ENCODE data around the gene SLCO2A1.

The SLCO2A1 gene

DNA sequence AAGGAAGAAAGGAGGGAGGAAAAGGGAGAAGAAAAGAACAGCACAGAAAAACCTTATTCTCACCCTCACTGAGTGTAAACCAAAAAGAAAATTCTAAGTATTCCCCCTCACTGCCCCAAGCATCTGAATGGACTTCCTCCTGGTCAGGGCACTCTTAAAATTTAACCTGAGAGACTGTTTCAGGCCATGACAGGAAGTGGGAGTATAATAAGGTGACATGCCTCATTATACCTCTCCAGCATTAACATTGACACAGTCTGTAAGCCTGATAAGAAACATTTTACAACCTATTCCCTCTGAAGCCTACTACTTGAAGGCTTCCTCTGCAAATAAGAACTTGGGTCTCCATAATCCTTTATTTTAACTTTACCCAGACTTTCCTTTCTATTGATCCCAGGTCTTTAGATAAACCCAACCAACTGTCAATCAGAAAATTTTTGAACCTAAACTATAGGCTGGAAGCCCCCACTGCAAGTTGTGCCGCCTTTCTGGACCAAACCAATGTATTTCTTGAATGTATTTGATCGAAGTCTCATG is 41.7 kb downstream of the SLCO2A1 start:
- TF ChIP-seq, protein P1, sequence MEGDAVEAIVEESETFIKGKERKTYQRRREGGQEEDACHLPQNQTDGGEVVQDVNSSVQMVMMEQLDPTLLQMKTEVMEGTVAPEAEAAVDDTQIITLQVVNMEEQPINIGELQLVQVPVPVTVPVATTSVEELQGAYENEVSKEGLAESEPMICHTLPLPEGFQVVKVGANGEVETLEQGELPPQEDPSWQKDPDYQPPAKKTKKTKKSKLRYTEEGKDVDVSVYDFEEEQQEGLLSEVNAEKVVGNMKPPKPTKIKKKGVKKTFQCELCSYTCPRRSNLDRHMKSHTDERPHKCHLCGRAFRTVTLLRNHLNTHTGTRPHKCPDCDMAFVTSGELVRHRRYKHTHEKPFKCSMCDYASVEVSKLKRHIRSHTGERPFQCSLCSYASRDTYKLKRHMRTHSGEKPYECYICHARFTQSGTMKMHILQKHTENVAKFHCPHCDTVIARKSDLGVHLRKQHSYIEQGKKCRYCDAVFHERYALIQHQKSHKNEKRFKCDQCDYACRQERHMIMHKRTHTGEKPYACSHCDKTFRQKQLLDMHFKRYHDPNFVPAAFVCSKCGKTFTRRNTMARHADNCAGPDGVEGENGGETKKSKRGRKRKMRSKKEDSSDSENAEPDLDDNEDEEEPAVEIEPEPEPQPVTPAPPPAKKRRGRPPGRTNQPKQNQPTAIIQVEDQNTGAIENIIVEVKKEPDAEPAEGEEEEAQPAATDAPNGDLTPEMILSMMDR (conservative IDR thresholded peaks at IDR 0.05; ENCODE audit: low read depth) = no peak
- ChIA-PET POLR2A (ENCODE audit: low non-redundant PET) (no interaction called here), CTCF (no interaction called here)
- no peak for DNase-seq (ENCODE audit: low spot score)
- no peak overlapping the region for H3K27ac ChIP-seq

DNA sequence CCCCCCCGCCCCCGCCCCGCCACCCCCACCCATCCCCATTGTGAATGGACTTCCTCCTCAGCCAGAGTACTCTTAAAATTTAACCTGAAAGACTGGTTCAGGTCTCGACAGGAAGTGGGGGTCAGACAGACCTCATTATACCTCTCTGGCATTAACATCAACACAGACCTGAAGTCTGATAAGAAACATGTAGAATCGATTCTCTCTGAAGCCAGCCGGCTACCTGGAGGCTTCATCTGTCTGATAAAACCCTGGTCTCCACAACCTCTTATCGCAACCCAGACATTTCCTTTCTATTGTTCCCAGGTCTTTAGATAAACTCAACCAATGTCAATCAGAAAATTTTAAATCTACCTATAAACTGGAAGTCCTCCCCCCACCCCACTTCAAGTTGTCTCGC is 42.6 kb downstream of the SLCO2A1 start:
- no peak overlapping the region for H3K27ac ChIP-seq
- ChIA-PET POLR2A (ENCODE audit: low non-redundant PET) (no interaction called here), CTCF (no interaction called here)
- no peak for DNase-seq (ENCODE audit: low spot score)
- TF ChIP-seq, protein P1 (conservative IDR thresholded peaks at IDR 0.05; ENCODE audit: low read depth) = no peak

DNA sequence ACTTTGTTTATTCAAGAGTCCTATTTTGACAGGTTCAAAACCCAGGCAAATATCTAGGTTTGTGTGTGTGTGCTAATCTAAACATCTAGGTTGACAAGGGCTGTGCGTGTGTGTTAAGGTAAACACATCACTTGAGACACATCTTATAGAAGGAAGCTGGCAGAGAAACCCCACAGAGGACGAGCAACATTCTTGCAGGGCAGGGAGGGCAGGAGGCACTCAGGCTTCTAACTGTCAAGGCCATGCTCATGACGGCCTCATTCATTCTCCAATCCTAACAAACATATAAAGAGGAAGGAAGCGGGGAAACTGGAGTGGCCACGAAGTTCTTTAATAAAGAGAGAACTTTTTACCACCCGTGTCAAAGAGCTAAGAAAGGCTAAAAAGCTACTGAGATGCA is 43.4 kb downstream of the SLCO2A1 start:
- TF ChIP-seq, protein P1 (conservative IDR thresholded peaks at IDR 0.05; ENCODE audit: low read depth) = no peak
- ChIA-PET POLR2A (ENCODE audit: low non-redundant PET) (no interaction called here), CTCF (interaction anchor here (0.6 kb wide), 2 partner anchors 36 to 191 kb away, joined by 3 to 4 read pairs; no protein-coding TSS in a partner anchor)
- H3K27ac ChIP-seq = no peak overlapping the region
- DNase-seq (ENCODE audit: low spot score) = no peak

DNA sequence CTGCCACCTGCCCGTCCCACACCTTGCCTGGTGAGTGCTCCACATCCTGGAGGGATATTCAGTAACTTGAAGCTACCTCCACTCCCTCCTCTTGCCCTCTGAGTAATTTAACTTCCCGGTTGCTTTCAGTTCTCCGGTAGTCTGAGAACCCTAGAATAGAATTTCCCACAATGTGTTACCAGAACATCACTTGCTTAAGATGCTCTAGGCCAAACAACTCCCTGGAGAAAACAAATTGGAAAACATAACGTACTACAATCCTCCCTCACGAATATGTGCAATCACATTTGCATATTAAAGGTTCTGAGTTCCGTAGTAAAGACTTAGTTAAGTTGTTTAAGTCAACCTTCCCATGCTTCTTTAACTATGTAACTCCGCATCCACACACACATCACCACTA is 44.8 kb downstream of the SLCO2A1 start:
- CTCF ChIA-PET = no interaction called here
- POLR2A ChIA-PET (ENCODE audit: low non-redundant PET) = no interaction called here
- no peak overlapping the region for H3K27ac ChIP-seq
- TF ChIP-seq, protein P1 (conservative IDR thresholded peaks at IDR 0.05; ENCODE audit: low read depth) = no peak
- no peak for DNase-seq (ENCODE audit: low spot score)

DNA sequence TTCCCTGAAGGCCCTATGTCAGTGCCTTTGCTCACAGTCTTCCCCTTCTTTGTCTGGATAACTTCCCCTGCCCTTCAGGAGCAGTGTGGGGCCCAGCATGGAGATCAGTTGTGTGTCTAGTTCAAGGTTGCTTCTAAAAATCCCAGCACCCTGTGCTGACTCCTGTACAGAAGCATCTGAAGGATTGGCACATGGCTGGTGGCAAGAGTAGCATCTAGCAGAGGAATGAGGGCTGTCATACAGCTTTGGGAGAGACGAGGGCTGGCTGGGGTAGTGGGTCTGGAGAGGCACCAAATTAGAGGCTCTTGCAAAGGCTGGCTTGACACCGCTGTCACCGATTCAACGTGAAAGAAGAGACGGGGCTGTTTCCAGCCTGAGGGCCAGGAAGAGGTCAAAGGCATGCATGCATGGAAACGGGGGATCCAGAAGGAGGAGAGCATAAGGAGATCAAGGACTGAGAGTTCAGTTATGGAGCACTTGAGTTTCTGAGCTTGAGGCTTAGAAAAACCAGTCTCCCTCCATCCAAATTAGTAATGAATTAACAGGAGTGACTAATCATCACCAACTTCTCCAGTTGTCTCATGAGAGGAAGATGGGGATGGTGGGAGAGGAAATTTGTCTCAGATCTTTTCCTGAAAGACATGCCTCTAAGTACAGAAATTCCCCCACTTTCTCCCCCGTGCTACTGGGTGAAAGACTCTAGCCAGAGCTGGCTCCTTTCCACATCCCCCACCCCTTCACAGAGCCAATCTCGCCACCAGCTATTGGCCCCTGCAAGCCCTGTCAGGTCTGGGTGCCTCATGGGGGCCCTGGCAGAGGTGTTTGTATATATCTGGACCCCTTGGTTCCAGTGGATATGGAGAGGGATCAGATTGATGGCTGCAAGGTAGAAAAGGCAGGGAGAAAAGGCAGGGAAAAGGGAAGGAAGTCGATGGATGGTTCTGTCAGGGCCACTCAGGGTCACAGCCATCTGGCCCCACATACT is 45.9 kb downstream of the SLCO2A1 start:
- ChIA-PET CTCF (no interaction called here), POLR2A (ENCODE audit: low non-redundant PET) (no interaction called here)
- no peak for DNase-seq (ENCODE audit: low spot score)
- TF ChIP-seq, protein P1 (conservative IDR thresholded peaks at IDR 0.05; ENCODE audit: low read depth) = no peak
- H3K27ac ChIP-seq = no peak overlapping the region

DNA sequence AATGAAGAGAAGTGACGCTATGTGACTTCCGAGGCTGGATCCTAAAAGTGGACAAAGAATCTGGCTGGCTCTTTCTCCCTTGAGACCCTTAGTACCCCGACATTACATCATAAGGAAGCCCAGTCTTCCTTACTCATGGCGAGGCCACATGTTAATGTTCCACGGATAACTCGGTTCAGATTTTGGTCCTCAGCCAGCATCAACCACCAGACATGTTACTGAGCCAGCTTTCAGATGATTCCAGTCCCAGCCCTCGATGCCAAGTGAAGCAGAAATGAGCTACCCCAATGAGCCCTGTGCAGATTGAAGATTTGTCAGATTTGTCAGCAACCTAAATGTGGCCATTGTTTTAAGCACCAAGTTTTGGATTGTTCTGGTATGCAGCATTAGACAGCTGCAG is 46.6 kb downstream of the SLCO2A1 start:
- H3K27ac ChIP-seq = no peak overlapping the region
- TF ChIP-seq, protein P1 (conservative IDR thresholded peaks at IDR 0.05; ENCODE audit: low read depth) = no peak
- CTCF ChIA-PET = interaction anchor here (0.6 kb wide), 1 partner anchor 315 kb away, joined by 4 read pairs; no protein-coding TSS in a partner anchor
- DNase-seq (ENCODE audit: low spot score) = no peak
- POLR2A ChIA-PET (ENCODE audit: low non-redundant PET) = no interaction called here

Data from RWPE1 (cell line).